Natural killer cell (primary cell): ENCODE measurements around the gene CASP8AP2. TPM values are rescaled to one million over a fixed set of nuclear protein-coding genes. Genes with fewer than 3 reads are reported as not detected.
"Not testable (repeated sequence)": the region's sequence is repeated elsewhere in the genome, so short reads cannot be mapped to it uniquely, and the experiment has no call there.

ENCODE experiments used
- ATAC-seq, 3 donors: fragments of 150-1000 bp in 2 of 3; fragments of 200-7000 bp in 1 of 3; cut with Tn5 transposase; 1 replicate in 1 of 3; 2 replicates in 2 of 3; pipeline ENCODE4 v1.10.0; 2021; ENCODE audit warnings: mild to moderate bottlenecking in 2 of 3, moderate library complexity in 2 of 3
- DNase-seq, 2 donors: peaks; one replicate each; pipeline versions ENCODE4 v3.0.0 to v3.0.0-alpha.2; 2013 to 2021; ENCODE audit warnings: mixed read lengths in 1 of 2
- H3K27ac ChIP-seq: one replicate; pipeline ENCODE4 v1.5.1; 2013; ENCODE audit warnings: mild to moderate bottlenecking, low read length
- H3K27me3 ChIP-seq: one replicate; pipeline ENCODE4 v1.6.1; 2013; ENCODE audit warnings: low read length; ENCODE audit not compliant: control insufficient read depth, insufficient read depth
- H3K36me3 ChIP-seq: one replicate; pipeline ENCODE4 v1.6.1; 2013; ENCODE audit warnings: low read length; ENCODE audit not compliant: control insufficient read depth, insufficient read depth
- H3K4me1 ChIP-seq: one replicate; pipeline ENCODE4 v1.6.1; 2013; ENCODE audit warnings: low read length; ENCODE audit not compliant: control insufficient read depth, insufficient read depth
- H3K4me3 ChIP-seq: one replicate; pipeline ENCODE4 v1.5.1; 2013; ENCODE audit warnings: low read length
- H3K9me3 ChIP-seq: one replicate; pipeline ENCODE4 v1.6.1; 2013; ENCODE audit warnings: low read length; ENCODE audit not compliant: control insufficient read depth, insufficient read depth
- H3K27ac Mint-ChIP-seq, 2 donors: one replicate each; pipeline ENCODE4 v1.8.0; 2022; ENCODE audit warnings: mild to moderate bottlenecking in 2 of 2, mixed read lengths in 2 of 2, moderate library complexity in 1 of 2
- H3K27me3 Mint-ChIP-seq, 2 donors: one replicate each; pipeline ENCODE4 v1.8.0; 2022; ENCODE audit warnings: low read depth in 2 of 2, mixed read lengths in 2 of 2
- H3K36me3 Mint-ChIP-seq: one replicate; pipeline ENCODE4 v1.8.0; 2022; ENCODE audit warnings: mixed read lengths
- H3K4me1 Mint-ChIP-seq, 2 donors: one replicate each; pipeline ENCODE4 v1.8.0; 2022; ENCODE audit warnings: mixed read lengths in 2 of 2
- H3K4me3 Mint-ChIP-seq: one replicate; pipeline ENCODE4 v1.8.0; 2022; ENCODE audit warnings: mild to moderate bottlenecking, moderate library complexity, mixed read lengths
- H3K9me3 Mint-ChIP-seq, 2 donors: one replicate each; pipeline ENCODE4 v1.8.0; 2022; ENCODE audit warnings: mixed read lengths in 2 of 2
- WGBS: methylation state at CpG from one replicate; pipeline ENCODE4 v1.1.7; 2013; ENCODE audit warnings: missing lambda C conversion rate; ENCODE audit not compliant: insufficient coverage; 5-methylcytosine and 5-hydroxymethylcytosine counted together
- intact Hi-C: fragments of 100-400 bp; cut with micrococcal nuclease; formaldehyde crosslinking; loops from one replicate; pipeline ENCODE4 v1.14.2; 2022
- total RNA-seq, 4 donors: library from RNA; stranded (reverse); fragments of 120-200 nt in 1 of 4; gene quantifications; one replicate each; pipeline versions ENCODE4 v1.2.3 to v1.2.4, GENCODE V29; 2013 to 2022
- TF ChIP-seq, protein P1 (sequence below): fragments of 200-600 bp; IDR thresholded peaks from one replicate; pipeline ENCODE4 v1.8.0; 2022; ENCODE audit warnings: antibody characterized with exemption

Gene CASP8AP2
- total RNA-seq, 3 donors from 2014 or later (not counting 1 experiment from before 2014, with no cell fraction given), result 24.3 to 31.8 (median 25.4) TPM

DNA sequence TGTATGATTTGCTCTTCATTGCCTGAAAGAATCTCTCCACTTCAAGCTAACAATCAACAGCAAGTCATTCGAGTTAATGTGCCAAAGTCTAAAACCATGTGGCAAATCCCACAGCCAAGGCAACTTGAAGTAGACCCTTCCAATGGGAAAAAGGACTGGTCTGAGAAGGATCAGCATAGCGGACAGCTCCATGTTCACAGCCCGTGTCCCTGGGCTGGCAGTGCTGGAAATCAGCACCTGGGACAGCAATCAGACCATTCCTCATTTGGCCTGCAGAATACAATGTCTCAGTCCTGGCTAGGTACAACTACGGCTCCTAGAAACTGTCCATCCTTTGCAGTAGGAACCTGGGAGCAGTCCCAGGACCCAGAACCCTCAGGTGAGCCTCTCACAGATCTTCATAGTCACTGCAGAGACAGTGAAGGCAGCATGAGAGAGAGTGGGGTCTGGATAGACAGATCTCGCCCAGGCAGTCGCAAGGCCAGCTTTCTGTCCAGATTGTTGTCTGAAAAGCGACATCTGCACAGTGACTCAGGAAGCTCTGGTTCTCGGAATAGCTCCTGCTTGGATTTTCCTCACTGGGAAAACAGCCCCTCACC, 65.7 kb downstream of the CASP8AP2 start:
- H3K36me3 ChIP-seq, result no peaks in the 10 kb centered on the region
- ATAC-seq (peak in 1 of 3 donors; percentile 49), DNase-seq (peak in 1 of 2 donors; percentile 5)
- no peaks in the 10 kb centered on the region for H3K4me1 Mint-ChIP-seq
- no peaks in the 10 kb centered on the region for H3K9me3 Mint-ChIP-seq
- 56% methylated on average over 8 of the region's 8 CpGs for WGBS
- no peaks in the 10 kb centered on the region for H3K9me3 ChIP-seq
- TF ChIP-seq, protein P1, sequence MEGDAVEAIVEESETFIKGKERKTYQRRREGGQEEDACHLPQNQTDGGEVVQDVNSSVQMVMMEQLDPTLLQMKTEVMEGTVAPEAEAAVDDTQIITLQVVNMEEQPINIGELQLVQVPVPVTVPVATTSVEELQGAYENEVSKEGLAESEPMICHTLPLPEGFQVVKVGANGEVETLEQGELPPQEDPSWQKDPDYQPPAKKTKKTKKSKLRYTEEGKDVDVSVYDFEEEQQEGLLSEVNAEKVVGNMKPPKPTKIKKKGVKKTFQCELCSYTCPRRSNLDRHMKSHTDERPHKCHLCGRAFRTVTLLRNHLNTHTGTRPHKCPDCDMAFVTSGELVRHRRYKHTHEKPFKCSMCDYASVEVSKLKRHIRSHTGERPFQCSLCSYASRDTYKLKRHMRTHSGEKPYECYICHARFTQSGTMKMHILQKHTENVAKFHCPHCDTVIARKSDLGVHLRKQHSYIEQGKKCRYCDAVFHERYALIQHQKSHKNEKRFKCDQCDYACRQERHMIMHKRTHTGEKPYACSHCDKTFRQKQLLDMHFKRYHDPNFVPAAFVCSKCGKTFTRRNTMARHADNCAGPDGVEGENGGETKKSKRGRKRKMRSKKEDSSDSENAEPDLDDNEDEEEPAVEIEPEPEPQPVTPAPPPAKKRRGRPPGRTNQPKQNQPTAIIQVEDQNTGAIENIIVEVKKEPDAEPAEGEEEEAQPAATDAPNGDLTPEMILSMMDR, result no peak
- peaks cover 4% of the 10 kb centered on the region for H3K27me3 ChIP-seq
- H3K27ac Mint-ChIP-seq, result no peak overlapping the region
- H3K4me3 ChIP-seq, result no peak overlapping the region
- no peaks in the 10 kb centered on the region for H3K4me1 ChIP-seq
- H3K27me3 Mint-ChIP-seq, result peaks cover 33 to 35% of the 10 kb centered on the region in 2 donors
- no peaks in the 10 kb centered on the region for H3K36me3 Mint-ChIP-seq
- H3K27ac ChIP-seq, result no peak overlapping the region
- intact Hi-C loops, result no loop called here
- no peak overlapping the region for H3K4me3 Mint-ChIP-seq

DNA sequence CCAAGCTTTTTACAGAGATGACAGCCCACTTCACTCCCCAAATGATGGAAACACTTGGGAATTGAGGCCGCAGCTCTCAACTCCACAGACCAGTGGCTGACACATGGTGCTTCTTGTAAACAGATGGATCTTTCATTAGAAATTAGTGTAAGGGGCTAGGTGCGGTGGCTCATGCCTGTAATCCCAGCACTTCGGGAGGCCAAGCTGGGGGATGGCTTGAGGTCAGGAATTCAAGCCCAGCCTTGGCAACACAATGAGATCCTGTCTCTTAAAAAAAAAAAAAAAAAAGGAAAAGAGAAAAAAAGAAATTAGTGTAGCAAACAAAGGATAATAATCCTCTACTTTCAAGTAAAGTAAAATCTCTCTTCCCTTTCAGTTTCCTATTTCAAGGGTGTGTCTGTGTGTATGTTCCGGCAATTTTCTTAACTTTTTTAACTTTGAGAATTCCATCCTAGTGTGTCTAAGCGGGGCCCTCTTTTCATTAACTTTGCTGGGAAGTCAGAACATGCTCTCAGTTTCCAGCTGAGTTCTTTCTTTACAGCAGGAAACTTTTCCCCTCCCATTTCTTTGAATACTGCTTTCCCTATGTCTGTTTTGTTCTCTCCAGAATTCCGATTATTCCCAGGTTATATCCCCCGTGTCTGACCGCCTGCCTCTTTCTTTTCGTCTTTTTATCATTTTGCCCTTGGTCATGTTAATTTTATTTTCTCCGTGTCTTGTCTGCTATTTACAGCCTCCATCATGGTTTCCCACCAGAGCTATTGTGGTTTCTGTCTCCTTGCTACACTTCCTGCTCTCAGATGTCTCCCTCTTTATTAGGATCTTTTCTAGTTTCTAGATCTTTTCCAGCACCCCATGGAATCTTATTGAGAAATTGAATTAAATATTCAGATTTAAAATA, 80.6 kb downstream of the CASP8AP2 start:
- H3K36me3 Mint-ChIP-seq, H3K9me3 Mint-ChIP-seq, H3K4me1 ChIP-seq, DNase-seq, H3K27me3 ChIP-seq, H3K9me3 ChIP-seq, H3K36me3 ChIP-seq, H3K4me3 ChIP-seq, H3K27ac Mint-ChIP-seq, H3K27ac ChIP-seq, intact Hi-C loops, ATAC-seq: not testable (repeated sequence)
- H3K4me1 Mint-ChIP-seq, result peaks cover 10 to 11% of the 10 kb centered on the region in 2 donors
- WGBS, result 89% methylated on average over 5 of the region's 10 CpGs
- peaks cover 10 to 19% of the 10 kb centered on the region in 2 donors for H3K27me3 Mint-ChIP-seq
- peak overlapping the region; percentile 29 for H3K4me3 Mint-ChIP-seq

DNA sequence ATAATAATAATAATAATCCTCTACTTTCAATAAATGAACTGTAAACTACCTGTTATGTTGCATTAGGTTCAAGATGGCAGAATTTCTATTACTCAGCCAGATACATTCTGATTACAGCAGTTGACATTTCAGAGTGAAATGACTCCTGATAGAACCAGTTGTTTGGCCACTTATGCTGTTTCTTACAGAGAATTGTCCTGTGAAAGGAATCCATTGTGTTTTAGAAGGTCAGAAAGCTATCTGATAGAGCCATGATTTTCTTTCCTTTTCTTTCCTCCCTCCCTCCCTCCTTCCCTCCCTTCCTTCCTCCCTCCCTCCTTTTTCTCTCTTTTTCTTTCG, 81.2 kb downstream of the CASP8AP2 start:
- H3K27me3 ChIP-seq, result no peaks in the 10 kb centered on the region
- intact Hi-C loops, result no loop called here
- peaks cover 2% of the 10 kb centered on the region for H3K9me3 ChIP-seq
- 8% methylated on average over 1 of the region's 1 CpG for WGBS
- TF ChIP-seq, protein P1, result no peak
- no peak overlapping the region for H3K4me3 Mint-ChIP-seq
- peaks cover 10 to 11% of the 10 kb centered on the region in 2 donors for H3K4me1 Mint-ChIP-seq
- H3K27ac ChIP-seq, result no peak overlapping the region
- DNase-seq (no peak), ATAC-seq (no peak)
- no peak overlapping the region for H3K27ac Mint-ChIP-seq
- H3K9me3 Mint-ChIP-seq, result no peaks in the 10 kb centered on the region
- H3K36me3 ChIP-seq, result no peaks in the 10 kb centered on the region
- no peaks in the 10 kb centered on the region for H3K4me1 ChIP-seq
- H3K27me3 Mint-ChIP-seq, result peaks cover 10 to 19% of the 10 kb centered on the region in 2 donors
- no peak overlapping the region for H3K4me3 ChIP-seq
- H3K36me3 Mint-ChIP-seq, result no peaks in the 10 kb centered on the region

DNA sequence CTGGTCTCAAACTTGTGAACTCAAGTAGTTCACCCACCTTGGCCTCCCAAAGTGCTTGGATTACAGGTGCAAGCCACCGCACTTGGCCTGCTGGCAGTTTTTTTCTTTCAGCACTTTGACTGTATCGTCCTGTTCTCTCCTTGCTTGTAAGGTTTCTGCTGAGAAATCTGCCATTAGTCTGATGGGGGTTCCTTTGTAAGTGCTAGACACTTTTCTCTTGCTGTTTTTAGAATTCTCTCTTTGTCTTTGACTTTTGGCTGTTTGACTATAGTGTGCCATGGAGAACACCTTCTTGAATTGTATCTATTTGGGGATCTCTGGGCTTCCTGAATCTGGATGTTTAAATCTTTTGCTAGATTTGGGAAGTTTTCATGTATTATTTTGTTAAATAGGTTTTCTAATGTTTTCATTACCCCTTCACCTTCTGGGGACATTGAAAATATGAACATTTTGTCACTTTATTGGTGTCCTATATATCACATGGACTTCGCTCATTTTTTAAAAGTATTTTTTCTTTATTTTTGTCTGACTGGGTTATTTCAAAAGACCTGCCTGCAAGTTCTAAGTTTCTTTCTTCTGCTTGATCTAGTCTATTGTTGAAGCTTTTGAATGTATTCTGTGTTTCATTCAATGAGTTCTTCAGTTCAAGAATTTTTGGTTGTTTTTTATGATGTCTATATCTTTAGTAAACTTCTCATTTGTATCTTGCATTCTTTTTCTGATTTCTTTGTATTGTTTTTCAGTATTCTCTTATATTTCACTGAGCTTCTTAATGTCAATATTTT, 86.6 kb downstream of the CASP8AP2 start:
- no peak overlapping the region for H3K27ac ChIP-seq
- Mint-ChIP-seq H3K27me3 (peaks cover 0 to 10% of the 10 kb centered on the region in 2 donors), H3K36me3 (peaks cover 13% of the 10 kb centered on the region), H3K9me3 (peaks cover 6 to 9% of the 10 kb centered on the region in 2 donors), H3K4me1 (peaks cover 0 to under 1% of the 10 kb centered on the region in 2 donors), H3K4me3 (no peak overlapping the region), H3K27ac (no peak overlapping the region)
- DNase-seq (no peak), ATAC-seq (no peak)
- no peaks in the 10 kb centered on the region for H3K36me3 ChIP-seq
- no peaks in the 10 kb centered on the region for H3K27me3 ChIP-seq
- H3K4me1 ChIP-seq, result no peaks in the 10 kb centered on the region
- peaks cover 12% of the 10 kb centered on the region for H3K9me3 ChIP-seq
- TF ChIP-seq, protein P1, result no peak
- H3K4me3 ChIP-seq, result no peak overlapping the region
- 95% methylated on average over 2 of the region's 3 CpGs for WGBS
- intact Hi-C loops, result no loop called here
